ENCODE data around the gene ADGRV1. TPM values are rescaled to one million over a fixed set of nuclear protein-coding genes. Genes with fewer than 3 reads are reported as not detected.

ADGRV1 gene
- total and polyA plus RNA-seq, 9 of the 15 experiments (the other 6 are each of a cell fraction or from before 2014, with no cell fraction given): 21.7 to 156 (median 58.2) TPM

GRCh38 chr5:91128604-91129003, 570.0 kb downstream of the ADGRV1 start:
- no peak overlapping the region for H3K4me3 ChIP-seq
- H3K9me1 ChIP-seq (ENCODE audit: control insufficient read depth, insufficient read depth, low read length): no peaks in the 10 kb centered on the region
- H3K79me2 ChIP-seq (ENCODE audit: control insufficient read depth, insufficient read depth, low read length): no peaks in the 10 kb centered on the region
- ChIA-PET POLR2A (no interaction called here), CTCF (ENCODE audit: low intra/inter-chr PET ratio) (no interaction called here)
- H3K9me3 ChIP-seq (replicated peaks; ENCODE audit: control insufficient read depth, insufficient read depth, low read depth, low read length): no peaks in the 10 kb centered on the region
- WGBS (ENCODE audit: insufficient coverage, low coverage, missing lambda C conversion rate): 62% methylated on average over 1 of the region's 1 CpG
- no peaks in the 10 kb centered on the region for H4K20me1 ChIP-seq (replicated peaks; ENCODE audit: control insufficient read depth, insufficient read depth, low read length)
- intact Hi-C loops (cut with micrococcal nuclease) (no loop called here), in situ Hi-C loops (cut with MboI) (no loop called here)
- H3K27ac ChIP-seq (ENCODE audit: extremely low read depth, low read depth, low read length): no peak overlapping the region
- no peak overlapping the region for H3K9ac ChIP-seq (ENCODE audit: insufficient read depth in 1 of 2, low read depth in 2 of 2, low read length in 2 of 2)
- no peak for ATAC-seq
- no peak for FAIRE-seq
- TF ChIP-seq CBX2 (IDR thresholded peaks at IDR 0.05; ENCODE audit: insufficient read depth, low read length, poor library complexity, severe bottlenecking) (no peak), YBX1 (IDR thresholded peaks at IDR 0.05) (no peak), EP300 (IDR thresholded peaks at IDR 0.05; ENCODE audit: low read length) (no peak), E2F8 (IDR thresholded peaks at IDR 0.05; ENCODE audit: low read depth, partially characterized antibody) (no peak), ADNP (tag; IDR thresholded peaks at IDR 0.05) (no peak), BDP1 (IDR thresholded peaks at IDR 0.05; ENCODE audit: insufficient read depth, insufficient read length) (no peak), TARDBP (IDR thresholded peaks at IDR 0.05) (no peak), SUPT5H (IDR thresholded peaks at IDR 0.05) (no peak), HMGXB4 (CRISPR knock-in tag; IDR thresholded peaks at IDR 0.05) (no peak), ZNF165 (CRISPR knock-in tag; IDR thresholded peaks at IDR 0.05; ENCODE audit: borderline replicate concordance) (no peak), FOS (IDR thresholded peaks at IDR 0.05; ENCODE audit: extremely low read depth, insufficient read length) (no peak), ZNF3 (CRISPR knock-in tag; IDR thresholded peaks at IDR 0.05) (no peak), ZFPM2 (CRISPR knock-in tag; IDR thresholded peaks at IDR 0.05) (no peak), ETV6 (IDR thresholded peaks at IDR 0.05; ENCODE audit: borderline replicate concordance in 1 of 2, low read depth in 2 of 2, low read length in 1 of 2) (no peak), ETV6 (CRISPR knock-in tag; IDR thresholded peaks at IDR 0.05; ENCODE audit: borderline replicate concordance) (no peak), MAFK (IDR thresholded peaks at IDR 0.05; ENCODE audit: low read length) (no peak)
- DNase-seq (ENCODE audit: extremely low read depth in 1 of 4, low spot score in 3 of 4): no peak
- no peaks in the 10 kb centered on the region; the same call in 2 of the 3 replicates for H3K36me3 ChIP-seq (ENCODE audit: control insufficient read depth, insufficient read depth, low read length)
- no TSS peak for BruUV-seq (replicated peaks)
- no peaks in the 10 kb centered on the region for H3K4me1 ChIP-seq (replicated peaks in 1 of 2; ENCODE audit: control insufficient read depth in 2 of 2, insufficient read depth in 2 of 2, low read length in 2 of 2)
- no peaks in the 10 kb centered on the region for H3K27me3 ChIP-seq (ENCODE audit: control insufficient read depth in 2 of 2, insufficient read depth in 2 of 2, low read length in 2 of 2)
- no peak overlapping the region for H2AFZ ChIP-seq (ENCODE audit: low read depth, low read length)
- H3K4me2 ChIP-seq (ENCODE audit: insufficient read depth, low read length): no peak overlapping the region

All from K562 (cell line).